ENCODE results near the gene ELL. TPM values are rescaled to one million over a fixed set of nuclear protein-coding genes. Genes with fewer than 3 reads are reported as not detected.

ELL gene
- total and polyA plus RNA-seq, 10 donors = 4.5 to 44.8 (median 29.2) TPM

- DNase-seq = no peak
- intact Hi-C loops (cut with DNase I; ENCODE audit: low total_unique reads) = no loop called here
- H3K36me3 ChIP-seq = peaks cover 0 to 4% (median 0%) of the 10 kb centered on the region in 6 donors
- H3K4me1 ChIP-seq = peaks cover 44 to 100% (median 91%) of the 10 kb centered on the region in 6 donors
- TF ChIP-seq POLR2AphosphoS5 (IDR thresholded peaks at IDR 0.05) = peak in 1 of 3 donors; percentile 31
- TF ChIP-seq POLR2A (IDR thresholded peaks at IDR 0.05) = no peak
- TF ChIP-seq CTCF (IDR thresholded peaks at IDR 0.05 in 8 of 11, conservative IDR thresholded peaks at IDR 0.05 in 3 of 11) = no peak
- H3K9me3 ChIP-seq = no peaks in the 10 kb centered on the region
- WGBS, 5 donors = 86 to 98% (median 94%) methylated on average over 4 to 6 of the region's 6 CpGs
- peak overlapping the region in 1 of 8 donors; percentile 11 for H3K27ac ChIP-seq
- no peaks in the 10 kb centered on the region for H3K27me3 ChIP-seq (replicated peaks in 1 of 7)
- no peak overlapping the region for H3K4me3 ChIP-seq
These were observed 31.1 kb downstream of the ELL start for GRCh38 chr19:18490728-18491127.

DNA sequence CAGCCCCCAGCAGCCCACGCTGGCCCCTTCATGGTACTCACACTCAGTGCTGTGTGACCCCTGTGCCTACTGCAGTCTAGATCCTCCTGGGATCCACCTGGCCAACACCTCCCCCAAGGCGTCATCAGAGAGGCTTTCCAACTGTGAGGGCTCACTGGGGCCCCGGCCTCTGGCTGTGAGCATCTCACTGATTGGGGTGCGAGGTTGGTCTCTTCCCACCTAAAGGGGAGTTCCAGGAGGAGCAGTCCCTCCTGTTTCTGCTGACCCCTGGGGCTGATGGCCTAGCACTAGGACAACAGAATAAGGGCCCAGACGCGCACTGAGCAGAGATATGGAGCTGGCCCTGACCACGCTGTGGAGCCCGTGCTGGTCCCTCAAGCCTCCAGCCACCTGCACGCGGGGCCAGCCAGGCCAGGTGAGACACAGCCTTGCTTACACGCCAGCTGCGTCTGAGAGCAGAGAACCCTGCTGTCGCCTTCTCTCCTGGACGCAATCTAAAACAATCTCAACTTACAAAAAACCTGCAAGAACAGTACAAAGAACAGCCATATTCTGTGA lies 32.2 kb downstream of the ELL start:
- peaks cover 35 to 100% (median 91%) of the 10 kb centered on the region in 6 donors for H3K4me1 ChIP-seq
- 90 to 95% (median 93%) methylated on average over 10 to 14 of the region's 14 CpGs for WGBS, 5 donors
- no peak for DNase-seq
- H3K27ac ChIP-seq = no peak overlapping the region
- no peaks in the 10 kb centered on the region for H3K9me3 ChIP-seq
- H3K36me3 ChIP-seq = peaks cover 0 to 4% (median 0%) of the 10 kb centered on the region in 6 donors
- TF ChIP-seq POLR2A (IDR thresholded peaks at IDR 0.05) (no peak), CTCF (IDR thresholded peaks at IDR 0.05 in 8 of 11, conservative IDR thresholded peaks at IDR 0.05 in 3 of 11) (no peak), POLR2AphosphoS5 (IDR thresholded peaks at IDR 0.05) (no peak)
- H3K27me3 ChIP-seq (replicated peaks in 1 of 7) = no peaks in the 10 kb centered on the region
- H3K4me3 ChIP-seq = no peak overlapping the region
- intact Hi-C loops (cut with DNase I; ENCODE audit: low total_unique reads) = no loop called here

GRCh38 chr19:18488838-18489626 lies 32.8 kb downstream of the ELL start:
- no peaks in the 10 kb centered on the region for H3K27me3 ChIP-seq (replicated peaks in 1 of 7)
- peak; percentile 64 for DNase-seq
- 73 to 83% (median 78%) methylated on average over 22 of the region's 22 CpGs for WGBS, 5 donors
- peaks cover 31 to 100% (median 91%) of the 10 kb centered on the region in 6 donors for H3K4me1 ChIP-seq
- intact Hi-C loops (cut with DNase I; ENCODE audit: low total_unique reads) = no loop called here
- H3K36me3 ChIP-seq = peaks cover 0 to 4% (median 0%) of the 10 kb centered on the region in 6 donors
- H3K9me3 ChIP-seq = no peaks in the 10 kb centered on the region
- TF ChIP-seq CTCF (IDR thresholded peaks at IDR 0.05 in 8 of 11, conservative IDR thresholded peaks at IDR 0.05 in 3 of 11) (peak in 1 of 11 experiments; percentile 5), POLR2A (IDR thresholded peaks at IDR 0.05) (no peak)
- no peak overlapping the region for H3K4me3 ChIP-seq
- H3K27ac ChIP-seq = peak overlapping the region in 1 of 8 donors; percentile 5

DNA sequence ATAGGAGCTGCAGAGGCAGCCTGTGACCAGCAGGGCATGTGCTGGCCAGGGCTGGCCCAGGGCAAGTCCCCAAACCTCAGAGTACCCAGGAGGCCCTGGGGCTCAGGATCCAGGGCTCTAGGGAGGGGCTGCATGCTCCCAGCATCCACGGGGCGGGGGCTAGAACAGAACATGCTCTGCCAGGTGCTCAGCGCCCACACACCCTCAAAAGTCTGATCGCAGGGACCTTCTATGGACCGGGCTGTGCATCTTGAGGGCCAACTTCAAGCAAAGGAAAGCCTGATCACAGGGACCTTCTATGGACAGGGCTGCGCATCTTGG lies 33.5 kb downstream of the ELL start:
- H3K4me1 ChIP-seq = peaks cover 29 to 100% (median 89%) of the 10 kb centered on the region in 6 donors
- no peak for TF ChIP-seq POLR2AphosphoS5 (IDR thresholded peaks at IDR 0.05)
- peak in 5 of 11 experiments; percentile 8 to 44 (median 16) for TF ChIP-seq CTCF (IDR thresholded peaks at IDR 0.05 in 8 of 11, conservative IDR thresholded peaks at IDR 0.05 in 3 of 11)

More for the DNA sequence above, 33.5 kb downstream of the ELL start:
- intact Hi-C loops (cut with DNase I; ENCODE audit: low total_unique reads) = no loop called here
- H3K4me3 ChIP-seq = no peak overlapping the region
- H3K27me3 ChIP-seq (replicated peaks in 1 of 7) = no peaks in the 10 kb centered on the region
- H3K27ac ChIP-seq = peak overlapping the region in 1 of 8 donors; percentile 5
- WGBS, 5 donors = 88 to 100% (median 91%) methylated on average over 3 to 6 of the region's 6 CpGs
- peaks cover 0 to 4% (median 0%) of the 10 kb centered on the region in 6 donors for H3K36me3 ChIP-seq
- no peaks in the 10 kb centered on the region for H3K9me3 ChIP-seq
- peak; percentile 61 for DNase-seq

All from spleen (tissue), 11 donors.